Measurements from ENCODE around the gene ALPP.
A peak's percentile ranks its signal among the peaks of the same experiment; 100 is the strongest.
"Not testable (repeated sequence)": the region's sequence is repeated elsewhere in the genome, so short reads cannot be mapped to it uniquely, and the experiment has no call there.

Gene ALPP

DNA sequence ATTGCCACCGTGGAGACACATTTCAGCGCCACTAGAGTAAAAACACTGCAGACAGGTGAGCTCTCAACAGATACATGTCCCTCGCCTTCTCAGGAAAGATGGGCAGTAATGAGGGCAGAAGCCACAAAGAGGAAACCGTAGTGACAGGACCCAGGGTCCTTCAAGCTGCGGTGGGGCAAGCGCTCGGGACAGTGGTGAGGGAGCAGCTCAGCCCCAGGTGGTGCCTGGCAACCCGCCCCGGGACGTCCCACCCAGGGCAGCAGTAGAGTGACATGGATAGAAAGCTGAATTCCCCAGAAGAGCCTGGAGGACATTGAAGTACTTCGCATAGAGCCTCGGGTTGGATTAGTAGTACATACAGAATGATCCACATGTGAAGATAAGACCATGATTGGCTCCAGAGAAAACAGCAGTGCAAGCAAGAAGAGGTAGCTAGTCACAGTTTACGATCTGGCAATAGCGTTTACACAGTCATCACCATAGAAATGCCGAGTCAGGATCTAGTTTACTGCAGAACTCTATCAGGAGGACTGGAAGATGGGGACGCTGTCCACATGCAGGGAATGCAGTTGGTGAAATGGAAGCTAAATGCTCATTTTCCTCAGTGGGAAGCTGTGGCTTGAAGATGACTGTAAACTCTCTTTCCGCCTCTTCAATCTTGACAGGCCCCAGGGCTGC lies 37.4 kb upstream of the ALPP start:
- no peak for DNase-seq

DNA sequence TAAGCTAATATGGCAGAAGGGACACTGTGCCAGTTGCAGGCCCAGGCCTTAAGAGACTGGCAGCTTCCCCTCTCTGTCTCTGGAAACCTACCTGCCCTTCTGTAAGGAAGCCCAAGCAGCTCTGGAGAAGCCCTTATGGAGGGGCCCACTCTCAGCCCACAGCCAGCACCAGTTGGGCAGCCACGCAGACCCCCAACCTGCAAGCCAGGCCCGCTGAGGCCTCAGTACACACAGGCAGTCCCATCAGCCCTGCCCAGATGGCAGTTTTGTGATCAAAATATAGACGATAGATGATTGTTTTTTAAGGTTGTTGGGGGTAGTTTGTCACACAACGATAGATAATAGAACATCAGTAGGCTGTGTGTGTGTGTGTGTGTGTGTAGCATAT lies 36.8 kb upstream of the ALPP start:
- DNase-seq = no peak

DNA sequence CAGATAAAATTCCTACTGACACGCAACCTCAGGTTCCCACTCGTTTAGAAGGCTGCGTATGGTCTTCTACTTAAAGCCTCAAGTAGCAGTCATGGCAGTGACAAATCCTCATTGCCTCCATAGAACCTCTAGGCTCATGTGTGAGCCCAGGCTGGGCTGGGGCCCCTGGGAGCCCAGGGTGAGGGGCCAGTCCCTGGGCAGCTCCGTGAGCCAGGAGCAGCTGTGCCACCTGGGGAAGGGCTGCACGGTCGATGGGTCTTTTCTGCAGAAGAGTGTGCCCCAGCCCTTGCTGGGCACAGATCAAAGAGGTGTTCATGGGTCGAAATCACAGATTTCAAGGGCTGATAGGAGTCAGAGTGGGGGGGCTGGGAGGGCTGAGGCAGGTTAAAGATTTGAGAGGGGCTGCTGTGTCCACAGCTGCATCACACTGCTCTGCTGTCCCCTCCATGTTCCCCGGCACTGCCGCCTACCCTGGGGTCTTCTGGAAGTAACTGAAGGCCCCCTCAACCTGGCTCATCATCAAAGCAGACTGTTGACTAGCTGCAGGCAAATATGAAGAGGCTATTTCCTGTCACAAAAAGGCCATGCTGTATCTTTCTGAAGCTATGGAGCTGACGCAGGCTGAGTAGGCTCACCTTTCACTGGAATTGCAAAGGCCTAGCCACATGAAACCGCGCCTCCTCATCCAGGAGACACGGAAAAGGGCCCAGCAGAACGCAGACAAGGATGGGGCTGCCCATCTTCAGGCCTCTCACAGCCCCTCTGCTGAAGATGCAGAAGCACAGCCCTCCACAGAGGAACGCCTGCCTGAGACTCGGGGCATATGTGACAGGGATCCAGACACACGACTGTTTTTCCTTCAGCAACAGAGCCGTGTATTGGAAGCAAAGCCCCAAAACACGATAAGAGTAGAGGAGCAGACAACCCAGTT lies 35.7 kb upstream of the ALPP start:
- no peak for DNase-seq

DNA sequence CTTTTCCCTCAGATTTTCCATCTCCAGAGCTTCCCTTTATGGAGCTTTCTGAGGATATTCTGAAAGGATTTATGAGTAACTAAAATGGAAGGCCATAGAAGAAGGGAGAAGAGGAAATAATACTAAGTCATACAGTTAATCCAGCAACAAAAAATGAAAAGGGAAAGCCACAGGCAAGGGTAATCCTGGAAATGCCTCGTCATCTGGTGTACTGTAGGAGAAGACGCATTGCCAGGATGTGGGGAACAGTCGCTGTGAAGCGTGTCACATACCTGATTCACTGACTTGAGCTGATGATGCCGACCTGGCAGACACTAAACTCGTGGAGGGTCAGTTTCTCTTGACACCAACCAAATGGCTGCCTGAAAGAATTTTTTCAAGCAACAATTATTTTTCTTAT lies 34.7 kb upstream of the ALPP start:
- no peak for DNase-seq

DNA sequence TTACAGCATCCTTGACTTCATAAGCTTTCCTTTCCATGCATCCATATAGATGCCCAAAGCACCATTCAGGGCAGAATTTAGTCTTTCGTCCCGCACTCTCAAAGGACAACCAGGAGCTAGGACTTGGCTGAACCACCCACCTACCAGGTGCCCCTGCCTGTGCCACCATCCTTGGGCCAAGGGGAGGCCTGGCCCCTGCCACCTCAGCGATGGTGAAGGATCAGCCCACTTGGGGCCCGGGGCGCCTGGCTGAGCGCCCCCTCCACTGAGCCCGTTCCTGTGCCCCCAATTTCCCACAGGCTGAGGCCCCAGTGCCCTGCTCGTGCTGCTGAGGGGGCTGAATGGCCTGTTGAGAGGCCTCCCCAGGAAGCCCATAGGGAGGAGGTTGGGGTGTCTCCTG lies 33.3 kb upstream of the ALPP start:
- no peak for DNase-seq

DNA sequence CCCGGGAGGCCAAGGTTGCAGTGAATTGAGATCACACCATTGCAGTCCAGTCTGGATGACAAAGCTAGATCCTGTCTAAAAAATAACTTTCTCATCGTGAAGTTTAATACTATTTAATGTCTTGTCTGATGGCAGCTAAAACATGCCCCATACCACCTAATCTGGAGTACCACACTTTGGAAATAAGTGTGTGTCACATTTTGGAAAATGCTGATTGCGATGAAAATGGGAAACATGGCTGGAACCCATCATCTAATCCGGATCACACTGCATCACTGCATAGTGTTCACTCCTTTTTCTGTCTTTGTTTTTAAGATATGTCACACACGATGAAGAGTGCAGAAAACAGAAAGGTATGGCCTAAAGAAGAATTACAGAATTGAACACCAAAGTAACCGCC lies 31.2 kb upstream of the ALPP start:
- no peak for DNase-seq

DNA sequence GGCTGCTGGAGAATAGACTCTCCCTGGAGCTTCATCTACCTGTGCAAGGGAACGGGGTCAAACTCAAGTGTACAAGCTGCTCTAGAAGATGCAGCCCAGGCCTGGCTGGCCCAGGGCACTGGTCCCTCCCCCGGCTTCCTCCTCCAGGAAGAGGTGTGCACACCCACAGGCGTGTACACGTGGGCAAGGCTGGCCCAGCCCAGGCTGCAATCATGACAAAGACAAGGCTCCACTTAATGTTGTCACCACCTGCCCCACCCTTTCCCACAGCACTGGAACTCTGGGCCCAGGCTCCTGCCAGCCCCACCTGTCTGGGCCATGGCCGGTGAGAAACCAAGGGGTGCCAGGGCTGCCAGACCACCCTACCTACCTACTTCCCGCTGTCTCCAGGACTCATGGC lies 29.6 kb upstream of the ALPP start:
- DNase-seq = peak; percentile 62

DNA sequence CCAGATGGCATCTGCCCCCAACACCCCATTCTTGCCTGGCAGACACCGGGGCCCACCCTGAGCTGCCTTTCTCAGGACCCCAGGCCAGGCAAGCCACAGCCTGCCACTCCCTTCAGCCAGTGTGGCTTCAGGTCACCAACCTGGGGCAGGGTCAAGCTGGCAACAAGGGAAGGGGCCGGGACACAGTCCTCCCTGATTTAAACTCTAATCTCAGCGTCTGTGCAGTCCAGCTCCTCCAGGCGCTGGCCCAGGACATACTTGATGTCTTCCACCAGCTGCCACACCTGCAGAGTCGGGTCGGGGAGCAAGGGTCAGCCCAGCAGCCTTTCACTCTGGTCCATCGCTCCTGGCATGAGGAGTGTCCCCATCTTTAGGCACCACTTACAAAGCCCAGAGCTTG lies 29.0 kb upstream of the ALPP start:
- no peak for DNase-seq

DNA sequence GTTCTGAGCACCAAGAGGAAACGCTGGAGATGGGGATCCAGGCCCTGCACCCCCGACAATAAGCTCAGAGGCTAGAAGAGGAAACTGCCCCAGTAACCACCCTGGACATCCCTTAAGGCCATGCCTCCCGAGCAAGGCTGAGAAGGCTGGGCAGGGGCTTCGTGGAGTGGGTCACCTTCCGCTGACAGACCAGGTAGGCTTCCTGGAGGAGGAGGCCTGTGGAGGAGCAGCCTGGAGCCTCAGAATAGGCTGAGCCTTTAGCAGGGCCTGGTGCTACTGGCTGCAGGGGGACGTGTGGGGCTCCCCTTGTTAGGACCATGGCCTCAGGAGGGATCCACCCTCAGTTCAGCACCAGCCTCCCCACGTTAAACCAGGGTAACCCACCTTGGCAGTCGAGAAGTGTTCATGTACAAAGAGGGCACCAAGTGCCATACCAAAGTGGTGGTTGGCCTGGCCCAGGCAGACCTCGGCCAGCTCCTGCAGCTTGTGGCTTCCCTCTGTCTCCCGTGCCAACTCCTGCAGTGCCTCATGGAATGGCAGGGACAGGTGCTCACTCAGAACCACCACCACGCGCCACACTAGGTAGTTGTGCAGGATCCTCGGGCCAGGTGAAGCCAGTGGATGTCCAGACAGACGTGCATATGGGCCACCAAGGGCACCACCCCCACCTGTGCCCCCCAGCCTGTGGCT lies 28.5 kb upstream of the ALPP start:
- no peak for DNase-seq

DNA sequence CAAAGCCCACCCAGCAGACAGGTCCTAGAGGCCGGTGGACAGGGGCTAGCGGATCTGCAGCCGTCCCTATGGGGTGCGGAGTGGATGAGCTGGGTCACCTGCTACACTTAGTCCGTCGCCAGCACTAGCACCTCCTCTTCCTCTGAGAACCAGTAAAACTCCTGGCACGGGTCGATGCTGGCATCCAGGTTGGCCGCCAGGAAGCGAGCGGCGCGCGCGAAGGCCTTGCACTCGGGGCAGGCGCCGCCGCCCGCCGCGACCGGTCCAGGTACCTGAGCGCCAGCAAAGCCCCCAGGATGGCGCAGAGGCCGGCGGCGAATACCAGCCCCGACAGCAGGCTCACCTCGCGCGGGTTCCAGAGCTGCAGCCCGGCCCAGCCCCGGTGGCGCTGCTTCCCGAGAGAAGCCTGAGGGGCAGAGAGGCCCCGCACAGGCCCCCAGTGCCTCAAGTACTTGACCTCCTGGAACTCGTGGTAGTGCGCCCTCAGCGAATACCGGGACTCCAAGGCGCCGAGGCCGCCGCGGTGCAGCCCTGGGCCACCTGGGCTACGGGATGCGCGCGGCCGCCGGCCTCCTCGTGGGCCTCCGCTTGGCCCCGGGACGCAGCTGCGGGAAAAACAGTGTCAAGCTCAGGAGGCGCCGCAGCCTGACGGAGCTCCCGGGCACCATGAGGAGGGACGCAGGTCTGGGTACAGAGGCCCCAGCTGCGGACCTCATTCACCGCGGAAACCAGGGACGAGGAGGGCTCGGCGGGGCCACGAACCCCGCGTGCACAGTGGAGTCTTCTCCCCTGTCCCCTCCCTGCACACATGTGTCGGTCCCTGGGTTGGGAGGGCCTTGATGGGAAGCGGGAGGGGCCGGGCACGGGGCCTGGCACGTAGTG lies 27.5 kb upstream of the ALPP start:
- DNase-seq = no peak

DNA sequence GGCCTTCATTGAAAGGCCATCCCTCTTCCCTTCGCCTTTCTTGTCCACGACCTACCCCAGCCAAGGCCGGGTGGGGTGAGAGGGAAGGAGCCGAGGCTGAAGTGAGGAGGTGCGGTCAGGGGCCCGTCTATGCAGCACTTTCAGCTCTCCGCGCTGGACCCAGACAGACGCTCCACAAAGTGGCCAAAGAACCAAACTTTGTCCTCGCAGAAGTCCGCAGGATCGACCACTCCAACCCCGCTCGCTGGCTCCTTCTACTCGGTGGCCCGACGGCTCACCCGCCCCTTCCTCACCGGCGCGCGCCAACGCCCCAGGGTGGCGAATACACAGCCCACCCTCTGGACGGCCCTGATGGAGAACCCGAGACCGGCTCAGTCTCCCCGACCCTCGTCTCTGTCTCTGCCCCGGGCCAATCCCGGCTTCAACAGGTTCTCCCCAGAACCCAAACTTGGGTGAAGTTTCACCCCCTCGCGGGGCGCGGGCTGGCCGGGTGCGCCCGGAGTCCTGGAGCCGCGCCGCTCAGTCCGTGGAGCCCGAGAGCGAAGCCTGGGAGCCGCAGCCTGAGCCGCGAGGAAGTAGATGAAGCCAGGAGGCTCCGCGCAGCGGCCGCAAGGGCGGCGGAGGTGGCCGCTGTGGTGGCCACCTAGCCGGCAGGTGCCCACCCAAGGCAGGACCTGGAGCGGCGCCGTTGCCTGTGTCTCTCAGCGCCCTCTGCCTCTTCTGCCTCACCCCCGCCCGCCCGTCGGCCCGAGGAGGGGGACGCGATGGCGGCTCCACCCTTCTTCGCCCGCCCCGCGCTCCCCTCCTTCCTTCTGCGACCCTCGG lies 26.7 kb upstream of the ALPP start:
- DNase-seq = no peak

DNA sequence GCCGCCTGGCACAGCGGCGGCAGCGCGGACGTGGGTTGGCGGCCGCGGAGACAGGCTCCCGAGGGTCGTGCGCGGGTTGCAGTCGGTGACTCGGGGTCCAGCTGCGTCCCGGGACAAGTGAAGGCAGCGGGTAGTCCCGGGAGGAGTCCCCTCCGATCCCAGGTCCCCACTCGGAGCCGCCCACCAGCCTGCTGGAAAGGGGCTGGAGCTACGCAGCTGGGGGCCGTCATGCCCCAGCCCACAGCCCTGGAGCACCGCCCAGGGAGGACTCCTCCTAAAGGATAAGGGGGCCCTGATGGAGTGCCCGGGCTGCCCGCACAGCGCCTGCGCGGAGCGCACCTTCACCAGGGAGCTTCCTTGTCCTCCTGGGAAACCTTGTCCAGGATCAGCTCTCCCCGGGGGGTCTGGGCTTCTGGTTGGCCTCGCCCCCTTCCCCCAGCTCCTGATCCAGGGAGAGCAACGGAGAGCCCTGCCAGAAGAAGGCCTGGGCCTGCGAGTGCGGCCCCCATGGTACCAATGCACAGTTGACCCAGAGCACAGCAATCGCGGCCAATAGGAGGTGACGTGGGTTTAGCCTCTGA lies 25.9 kb upstream of the ALPP start:
- DNase-seq = no peak

DNA sequence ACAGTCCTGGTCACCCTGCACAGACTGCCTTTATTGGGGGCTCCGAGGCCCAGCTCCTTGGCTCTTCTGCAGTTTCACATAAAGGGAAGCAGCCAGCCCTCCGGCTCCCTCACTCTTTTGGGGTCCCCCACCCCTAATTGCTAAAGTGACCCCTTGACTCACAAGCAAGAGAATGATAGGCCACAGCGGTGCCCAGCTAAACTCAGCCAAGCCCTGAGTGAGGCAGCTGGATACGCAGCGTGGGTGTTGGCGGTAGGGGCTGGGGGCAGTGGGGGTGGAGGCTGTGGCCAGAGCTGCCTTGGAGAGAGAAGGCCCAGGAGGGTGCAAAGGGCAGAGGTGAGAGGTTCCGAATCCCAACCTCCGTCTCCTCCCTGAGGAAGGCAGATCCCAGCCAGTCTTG lies 25.5 kb upstream of the ALPP start:
- DNase-seq = no peak

DNA sequence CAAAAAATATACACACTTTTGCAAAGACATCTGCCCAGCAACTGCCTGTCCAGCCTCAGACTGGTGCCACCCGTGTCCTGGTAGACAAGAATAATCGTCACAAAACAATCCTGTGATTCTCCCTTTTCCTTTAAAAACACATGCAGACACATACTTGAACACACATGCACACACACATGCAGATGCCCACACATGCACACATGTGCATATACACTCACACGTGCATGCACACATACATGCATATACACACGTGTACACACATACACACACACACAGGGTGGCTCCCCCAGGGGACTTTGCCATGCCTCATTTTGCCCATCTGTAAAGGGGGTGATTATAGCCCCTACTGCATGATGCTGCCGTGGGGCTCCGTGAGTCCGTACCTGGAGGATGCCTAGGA lies 24.9 kb upstream of the ALPP start:
- no peak for DNase-seq

DNA sequence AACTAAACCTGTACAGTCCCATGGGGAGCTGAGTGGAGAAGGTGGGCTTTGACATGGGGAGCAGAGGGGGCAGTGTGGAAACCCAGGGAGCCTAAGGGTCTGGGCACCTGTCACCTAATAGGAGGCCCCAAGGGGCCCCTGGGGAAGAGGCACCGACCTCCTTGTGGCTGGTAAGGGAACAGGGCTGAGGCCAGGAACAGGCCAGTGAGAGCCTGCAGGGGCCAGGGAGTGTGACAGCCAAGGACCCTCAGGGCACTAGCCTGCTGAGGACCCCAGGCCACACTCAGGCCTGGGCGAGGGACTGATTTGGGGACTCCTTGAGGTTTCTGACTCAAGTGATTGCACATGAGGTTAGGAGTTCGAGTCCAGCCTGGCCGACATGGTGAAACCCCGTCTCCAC lies 24.5 kb upstream of the ALPP start:
- no peak for DNase-seq

DNA sequence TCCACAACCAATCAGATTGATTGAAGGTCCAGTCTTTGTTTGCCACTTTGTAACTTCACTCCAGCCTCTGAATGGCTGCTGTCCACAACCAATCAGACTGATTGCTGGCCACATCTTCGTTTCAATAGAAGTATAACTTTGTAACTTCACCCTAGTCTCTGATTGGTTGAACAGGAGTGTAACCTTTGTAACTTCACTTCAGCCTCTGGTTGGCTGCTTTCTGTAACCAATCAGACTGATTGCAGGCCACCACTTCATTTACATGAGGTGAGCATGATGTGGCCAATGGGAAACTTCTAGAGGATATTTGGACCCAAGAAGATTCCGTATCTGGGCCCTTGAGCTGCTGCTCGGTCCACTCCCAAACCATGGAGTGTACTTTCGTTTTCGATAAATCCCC lies 16.9 kb upstream of the ALPP start:
- no peak for DNase-seq

DNA sequence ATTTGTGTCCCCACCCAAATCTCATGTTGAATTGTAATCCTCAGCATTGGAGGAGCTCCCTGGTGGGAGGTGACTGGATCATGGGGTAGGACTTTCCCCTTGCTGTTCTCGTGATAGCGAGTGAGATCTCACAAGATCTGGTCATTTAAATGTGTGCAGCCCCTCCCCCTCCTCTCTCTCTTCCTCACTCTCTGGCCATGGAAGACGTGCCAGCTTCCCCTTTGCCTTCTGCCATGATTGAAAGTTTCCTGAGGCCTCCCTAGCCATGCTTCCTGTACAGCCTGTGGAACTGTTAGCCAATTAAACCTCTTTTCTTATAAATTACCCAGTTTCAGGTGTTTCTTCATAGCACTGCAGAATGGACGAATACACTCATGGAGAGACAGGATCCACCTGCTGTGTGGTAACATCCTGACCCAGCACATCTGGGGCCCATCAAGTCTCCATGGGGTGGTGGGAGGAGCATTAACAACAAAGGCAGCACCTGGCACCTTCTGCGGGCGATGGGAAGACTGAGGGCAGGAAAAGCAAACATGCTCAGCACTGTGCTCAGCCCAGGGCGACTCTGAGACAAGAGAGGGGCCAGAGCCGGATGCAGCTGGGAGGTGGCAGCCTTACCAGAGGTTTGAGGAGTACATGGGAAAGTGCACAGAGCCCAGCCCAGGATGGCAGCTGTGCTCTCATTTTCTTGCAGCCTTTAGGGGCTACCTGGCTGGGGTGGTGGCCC lies 16.2 kb upstream of the ALPP start:
- no peak for DNase-seq

DNA sequence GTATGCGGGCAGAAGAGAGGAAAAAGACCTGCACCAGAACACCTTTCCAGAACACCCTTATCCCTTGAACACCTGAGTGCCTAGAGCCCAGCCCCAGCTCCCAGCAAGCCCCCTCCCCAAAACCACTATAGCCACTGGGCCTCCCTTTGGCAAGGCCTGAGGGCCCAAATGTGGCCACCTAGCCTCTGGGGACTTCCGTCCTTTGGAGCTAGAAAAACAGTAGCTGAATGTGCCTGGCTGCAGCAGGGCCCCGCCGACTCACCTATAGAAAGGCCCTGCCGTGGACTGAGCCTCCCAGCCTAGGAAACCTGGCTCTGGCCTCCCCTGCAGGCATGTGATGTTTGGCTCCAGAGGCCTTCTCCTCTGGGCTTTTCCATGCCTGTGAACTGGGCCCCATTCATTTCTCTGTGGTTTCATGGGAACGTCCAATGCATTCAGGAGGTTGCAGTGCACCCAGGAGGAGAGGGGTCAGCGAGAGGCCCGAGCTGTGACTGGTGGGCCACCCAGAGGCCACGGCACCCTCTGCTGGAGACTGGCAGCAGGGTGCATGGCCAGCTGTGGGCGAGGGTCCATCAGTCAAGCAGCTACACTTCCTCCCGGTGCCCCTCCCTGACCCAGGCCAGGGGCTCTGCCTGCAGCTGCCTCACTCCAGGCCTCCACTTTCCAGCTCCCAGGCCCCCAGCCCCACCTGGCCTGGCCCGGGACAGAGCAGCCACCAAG lies 15.3 kb upstream of the ALPP start:
- DNase-seq = not testable (repeated sequence)

DNA sequence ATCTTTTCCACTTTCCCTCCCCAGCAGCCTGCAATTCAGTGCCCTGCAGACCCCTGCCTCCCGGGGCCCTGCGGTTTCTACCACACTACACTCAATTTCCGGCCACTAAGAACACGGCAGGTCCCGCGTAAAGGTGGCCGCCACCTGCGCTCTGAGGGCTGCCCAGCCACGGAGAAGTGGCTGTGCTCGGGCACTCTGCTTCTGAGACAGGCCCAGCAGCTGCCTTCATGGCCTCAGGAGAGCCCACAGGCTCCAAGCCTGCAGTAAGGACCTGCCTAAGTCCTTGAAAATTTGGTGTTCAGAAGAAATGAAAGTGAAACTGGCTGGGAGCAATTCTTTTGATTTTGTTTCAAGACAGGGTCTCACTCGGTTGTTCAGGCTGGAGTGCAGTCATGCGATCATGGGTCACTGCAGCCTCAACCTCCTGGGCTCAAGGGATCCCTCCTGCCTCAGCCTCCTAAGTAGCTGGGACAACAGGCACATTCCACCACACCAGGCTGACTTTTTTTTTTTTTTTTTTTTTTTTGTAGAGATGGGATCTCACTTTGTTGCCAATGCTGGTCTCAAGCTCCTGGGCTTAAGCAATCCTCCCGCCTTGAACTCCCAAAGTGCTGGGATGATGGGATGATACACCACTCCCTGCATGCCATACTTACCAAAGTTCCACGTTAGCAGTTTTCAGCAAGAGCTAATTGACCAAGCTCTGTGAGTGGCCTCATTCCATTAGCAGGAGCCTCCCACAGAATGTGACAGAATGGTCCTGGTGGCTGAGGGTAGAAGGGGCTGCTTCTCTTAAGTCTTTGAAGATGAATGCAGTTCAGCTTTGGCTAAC lies 14.6 kb upstream of the ALPP start:
- DNase-seq = no peak
